NCI-H187 treated with DMSO at 0.1 percent for 48 hours (cell line): ENCODE data around the gene CCDC141.
"Not testable (repeated sequence)": the region's sequence is repeated elsewhere in the genome, so short reads cannot be mapped to it uniquely, and the experiment has no call there.

ENCODE experiments used
- DNase-seq: peaks from one replicate; lab custom pipeline; 2025; lab: John Stamatoyannopoulos, UW

CCDC141 gene

DNA sequence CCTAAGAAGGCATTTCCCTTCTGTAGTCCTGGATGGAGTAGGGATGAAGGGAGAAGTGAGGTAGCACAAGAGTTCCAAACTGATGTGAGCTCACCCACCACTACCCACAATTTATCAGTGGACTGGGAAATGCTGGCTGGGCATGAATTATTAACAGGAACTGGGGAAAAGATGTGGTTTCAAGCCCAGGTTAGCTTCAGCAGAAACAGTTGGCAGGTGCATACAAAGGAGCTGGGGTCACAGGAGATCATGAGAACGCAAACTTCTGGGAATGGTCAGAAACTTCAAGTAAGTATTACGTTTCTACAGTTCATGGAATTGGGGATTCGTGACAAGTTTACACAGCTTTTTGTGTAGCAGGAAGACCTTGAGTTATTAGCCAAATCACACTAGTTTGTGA is 5.4 kb downstream of the CCDC141 start:
- no peak for DNase-seq

DNA sequence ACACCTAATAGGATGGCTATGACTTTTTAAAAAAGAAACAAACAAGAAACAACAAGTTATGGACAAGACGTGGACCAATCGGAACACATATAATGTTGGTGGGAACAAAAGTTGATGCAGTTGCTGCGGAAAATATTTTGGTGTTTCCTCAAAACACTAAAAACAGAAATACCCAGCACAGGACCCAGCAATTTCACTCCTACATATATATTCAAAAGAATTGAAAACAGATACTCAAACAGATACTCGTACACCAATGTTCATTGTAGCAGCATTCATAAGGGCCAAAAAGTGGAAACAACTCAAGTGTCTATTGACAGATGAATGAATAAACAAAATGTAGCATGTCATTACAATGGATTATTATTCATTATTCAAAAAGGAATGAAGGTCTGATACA is 12.1 kb downstream of the CCDC141 start:
- no peak for DNase-seq

DNA sequence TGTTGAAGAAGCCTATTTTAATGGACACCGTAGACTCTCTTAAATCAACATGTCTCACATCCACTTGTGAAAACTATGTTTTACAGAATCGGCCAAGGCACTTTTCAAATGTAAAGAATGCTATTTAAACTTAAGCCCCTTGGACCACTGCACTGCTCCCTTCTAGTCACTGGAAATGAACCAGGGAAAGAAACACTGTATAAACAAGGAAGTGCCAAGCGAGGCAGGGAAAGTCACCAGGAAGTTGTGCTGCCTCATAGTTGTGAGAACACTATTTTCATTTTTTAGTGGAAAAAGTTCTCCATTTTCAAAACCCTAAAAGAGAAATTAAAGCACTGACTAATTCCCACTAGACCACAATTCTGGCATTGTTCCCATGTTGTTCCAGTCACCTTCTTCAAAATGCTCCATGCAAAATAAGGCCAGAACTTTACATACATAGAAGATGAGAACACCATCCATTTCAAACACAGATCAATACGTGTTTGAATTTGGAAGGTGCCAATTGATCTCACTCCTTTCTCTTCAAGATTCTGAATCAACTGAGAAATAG is 13.5 kb downstream of the CCDC141 start:
- no peak for DNase-seq

DNA sequence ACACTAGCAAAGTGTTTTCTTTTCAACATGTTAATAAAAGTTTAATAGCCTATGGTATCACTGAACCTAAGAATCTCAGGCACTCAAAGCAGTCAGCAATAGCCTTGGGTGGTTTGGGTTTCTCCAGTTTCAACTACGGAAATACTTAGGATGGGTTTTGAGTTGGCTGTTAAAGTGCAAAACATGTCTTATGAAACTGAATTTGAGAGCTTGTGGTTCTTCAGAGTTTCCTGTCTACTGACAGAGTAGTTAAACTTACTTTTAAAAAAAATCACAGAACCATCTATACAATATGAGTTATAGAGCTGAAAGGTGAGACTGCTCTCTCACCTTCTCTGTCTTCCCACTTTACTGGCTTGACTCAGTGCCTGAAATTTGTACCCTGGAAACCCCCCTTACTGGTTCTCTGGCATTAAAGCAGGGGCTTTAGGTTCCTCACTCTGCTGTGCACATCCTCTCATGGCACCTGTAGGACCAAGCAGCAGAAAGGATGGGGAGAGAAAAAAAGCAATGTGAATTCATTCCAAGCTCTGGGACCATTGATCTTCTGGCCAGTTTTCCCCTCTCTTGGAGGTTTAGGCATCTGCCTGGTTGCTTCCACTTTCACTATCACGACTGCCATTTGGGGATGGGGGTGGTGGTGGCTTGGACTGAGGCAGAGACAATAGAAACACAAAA is 18.1 kb downstream of the CCDC141 start:
- no peak for DNase-seq

DNA sequence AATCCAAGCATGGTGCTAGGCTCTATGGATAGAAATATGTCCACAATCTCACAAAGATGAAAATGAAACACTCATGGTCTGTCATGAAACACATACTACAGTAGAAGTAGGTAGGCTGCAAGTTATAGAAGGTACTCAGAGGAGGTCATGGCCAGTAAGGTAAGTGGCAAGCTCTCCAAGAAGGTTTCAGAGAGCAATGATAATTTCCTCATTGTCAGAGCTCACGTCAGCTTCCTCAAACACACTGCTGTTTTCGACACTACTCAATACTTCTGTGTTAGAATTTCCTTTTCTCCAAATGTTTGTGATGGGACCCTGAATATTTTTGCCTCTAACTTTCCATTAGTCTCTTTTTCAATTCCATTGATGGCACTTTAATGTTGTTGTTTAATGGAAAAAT is 25.5 kb downstream of the CCDC141 start:
- no peak for DNase-seq

DNA sequence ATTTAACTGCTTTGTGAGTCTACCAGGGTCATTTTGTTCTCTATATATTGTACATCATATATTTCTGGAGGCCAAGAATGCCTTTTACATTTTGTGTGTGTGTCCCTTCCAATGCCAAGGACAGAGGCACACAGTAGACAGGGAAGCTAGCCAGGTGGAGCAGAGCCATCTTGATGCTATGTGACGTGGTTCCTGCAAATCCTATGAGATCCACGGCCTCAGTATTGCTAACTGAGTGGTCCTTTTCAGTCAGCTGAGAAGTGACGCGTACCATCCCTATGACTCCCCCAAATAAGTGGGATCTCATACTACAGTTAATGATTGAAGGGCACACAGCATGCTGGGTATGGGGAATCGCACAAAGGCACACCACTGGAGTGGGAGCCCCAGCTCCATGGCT is 27.3 kb downstream of the CCDC141 start:
- DNase-seq: no peak

DNA sequence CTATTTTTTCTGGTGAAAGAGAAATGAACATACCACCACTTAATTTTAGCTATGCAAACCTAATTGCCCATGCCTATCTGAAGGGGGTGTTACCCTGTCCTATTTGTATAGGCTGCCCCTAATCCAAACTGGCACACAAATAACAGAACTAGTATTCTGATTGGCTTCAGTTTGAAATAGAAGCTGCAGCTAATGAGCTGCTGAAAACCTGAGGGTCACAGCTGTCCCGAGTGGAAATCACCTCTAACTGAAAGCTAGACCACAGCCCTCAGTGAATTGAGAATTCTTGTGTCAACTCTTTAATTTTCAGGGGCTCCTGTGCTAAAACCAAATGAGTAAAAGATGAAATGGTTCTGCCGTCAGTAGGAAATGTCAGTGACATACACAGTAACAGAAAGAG is 28.7 kb downstream of the CCDC141 start:
- no peak for DNase-seq

DNA sequence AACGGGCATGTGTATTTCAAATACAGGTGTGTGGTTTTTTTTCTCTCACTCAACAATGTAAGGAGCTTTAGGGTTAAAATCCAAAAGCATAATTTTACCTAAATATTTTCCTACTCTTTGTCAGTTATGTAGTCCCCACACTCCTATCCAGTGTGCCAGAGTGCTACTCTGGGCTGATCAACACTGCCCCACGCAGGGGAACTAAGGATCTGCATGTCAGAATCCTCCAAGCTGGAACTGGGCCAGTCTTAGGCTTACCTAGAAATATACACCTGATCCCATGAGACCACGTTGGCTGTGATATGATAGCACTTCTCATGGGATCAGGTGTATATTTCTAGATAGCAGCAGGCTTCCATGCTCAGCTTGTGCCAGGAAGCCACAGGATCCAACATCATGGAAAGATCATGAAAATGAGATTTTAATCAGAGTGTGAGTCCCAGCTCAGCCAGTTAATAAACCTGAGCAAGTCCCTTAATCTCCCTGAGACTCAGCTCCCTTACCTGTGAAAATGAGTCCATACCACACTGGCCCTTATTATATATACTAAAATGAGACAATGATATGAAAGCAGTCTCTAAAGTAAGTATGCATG is 29.7 kb downstream of the CCDC141 start:
- no peak for DNase-seq

DNA sequence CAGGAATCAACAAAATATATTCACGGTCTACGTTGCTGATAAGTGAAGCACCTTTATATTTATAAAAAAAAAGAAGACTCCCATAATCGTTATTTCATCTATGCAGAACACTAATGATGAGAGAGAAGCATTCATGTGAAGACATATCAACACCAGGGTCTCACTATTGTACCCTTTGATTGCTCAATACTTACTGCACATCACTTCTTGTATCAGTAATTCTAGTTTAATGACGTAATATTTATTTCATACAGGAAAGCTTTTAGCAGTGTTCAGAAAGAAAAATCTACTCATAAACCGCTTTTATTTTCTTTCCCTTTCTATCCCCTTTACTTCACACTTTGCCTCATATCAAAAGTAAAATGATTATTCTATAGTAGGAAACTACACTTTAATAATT is 30.7 kb downstream of the CCDC141 start:
- no peak for DNase-seq

DNA sequence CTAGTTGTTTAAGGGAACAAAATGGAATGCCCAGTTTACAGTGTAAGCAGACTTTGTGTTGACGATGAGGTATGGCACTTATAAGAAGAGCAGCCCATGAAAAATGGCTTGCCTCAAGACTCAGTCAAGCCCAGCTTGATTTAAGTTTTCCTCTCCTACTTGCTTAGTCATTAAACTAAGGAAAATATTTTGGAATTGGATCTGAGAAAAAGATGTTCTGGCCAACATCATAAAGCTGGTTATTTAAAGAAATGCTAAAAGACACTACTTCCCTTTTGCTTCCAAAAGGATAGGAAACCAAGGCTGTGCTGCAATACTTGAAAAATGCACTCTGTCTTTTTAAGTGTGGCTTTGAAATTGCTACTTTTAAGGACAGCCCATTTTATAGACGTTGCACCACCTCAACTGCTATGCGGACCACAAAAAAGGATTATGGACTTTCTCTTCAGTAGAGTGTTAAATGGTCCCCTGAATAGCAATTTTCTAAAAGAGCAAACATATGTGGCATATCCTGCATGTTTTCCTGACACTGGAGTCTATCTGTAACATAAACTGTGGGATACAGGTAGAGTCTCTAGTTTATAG is 32.1 kb downstream of the CCDC141 start:
- no peak for DNase-seq

DNA sequence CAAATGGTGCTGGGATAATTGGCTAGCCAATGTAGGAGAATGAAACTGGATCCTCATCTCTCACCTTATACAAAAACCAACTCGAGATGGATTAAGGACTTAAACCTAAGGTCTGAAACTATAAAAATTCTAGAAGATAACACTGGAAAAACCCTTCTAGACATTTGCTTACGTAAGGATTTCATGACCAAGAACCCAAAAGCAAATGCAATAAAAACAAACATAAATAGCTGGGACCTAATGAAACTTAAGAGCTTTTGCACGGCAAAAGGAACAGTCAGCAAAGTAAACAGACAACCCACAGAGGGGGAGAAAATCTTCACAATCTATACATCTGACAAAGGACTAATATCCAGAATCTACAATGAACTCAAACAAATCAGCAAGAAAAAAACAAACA is 35.7 kb downstream of the CCDC141 start:
- not testable (repeated sequence) for DNase-seq

DNA sequence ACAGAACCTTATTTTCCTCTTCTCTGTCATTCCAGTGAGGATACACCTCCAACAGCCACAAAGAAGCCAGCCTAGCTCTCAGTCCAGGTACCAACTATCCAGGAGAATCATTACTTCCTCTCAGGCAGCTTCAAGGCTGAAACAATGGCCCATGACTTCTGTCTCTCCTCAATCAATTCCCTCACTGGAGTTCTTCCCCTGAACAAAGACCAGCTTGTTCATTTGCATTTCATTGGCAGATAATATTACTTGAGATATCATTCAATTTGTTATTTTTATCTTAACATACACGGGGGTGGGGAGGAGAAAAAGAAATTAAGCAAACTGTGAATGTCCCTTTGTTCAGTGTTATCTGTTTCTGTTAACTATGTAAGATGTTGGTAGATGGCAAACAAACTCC is 44.0 kb downstream of the CCDC141 start:
- DNase-seq: no peak

DNA sequence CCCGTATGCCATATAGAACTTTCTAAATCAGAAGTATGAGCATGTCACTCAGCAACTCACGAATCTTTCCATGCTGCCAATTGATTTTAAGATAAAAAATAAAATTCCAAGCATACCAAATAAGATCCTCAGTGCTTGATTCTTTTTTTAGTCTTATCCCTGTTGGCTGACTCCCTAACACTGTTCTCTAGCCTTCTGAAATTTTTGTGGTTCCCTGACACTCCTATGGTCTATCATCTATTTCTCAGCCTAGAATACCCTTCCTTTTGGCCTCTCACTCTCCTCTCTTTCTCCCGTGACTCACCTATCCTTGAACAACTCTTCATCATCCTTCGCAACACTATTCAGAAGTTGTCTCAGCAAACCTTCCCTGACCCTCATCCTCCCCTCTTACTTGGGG is 50.5 kb downstream of the CCDC141 start:
- no peak for DNase-seq

DNA sequence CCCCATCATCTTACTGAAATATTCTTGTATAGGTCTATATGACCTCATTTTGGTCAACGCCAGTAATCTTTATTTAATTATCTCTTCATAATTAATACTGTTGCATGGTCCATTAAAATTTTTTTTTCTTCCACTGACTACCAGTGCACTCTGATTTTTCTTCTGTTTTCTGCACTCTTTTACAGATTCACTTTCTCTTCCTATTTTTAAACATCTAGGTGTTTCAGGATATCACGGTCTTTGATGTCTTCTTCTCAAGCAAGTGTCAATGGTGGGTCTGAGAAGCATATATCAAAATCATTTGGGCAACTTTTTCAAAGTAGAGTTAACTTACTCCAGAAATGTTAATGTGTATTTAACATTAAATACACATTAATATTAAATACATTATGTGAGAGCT is 51.4 kb downstream of the CCDC141 start:
- DNase-seq: no peak

DNA sequence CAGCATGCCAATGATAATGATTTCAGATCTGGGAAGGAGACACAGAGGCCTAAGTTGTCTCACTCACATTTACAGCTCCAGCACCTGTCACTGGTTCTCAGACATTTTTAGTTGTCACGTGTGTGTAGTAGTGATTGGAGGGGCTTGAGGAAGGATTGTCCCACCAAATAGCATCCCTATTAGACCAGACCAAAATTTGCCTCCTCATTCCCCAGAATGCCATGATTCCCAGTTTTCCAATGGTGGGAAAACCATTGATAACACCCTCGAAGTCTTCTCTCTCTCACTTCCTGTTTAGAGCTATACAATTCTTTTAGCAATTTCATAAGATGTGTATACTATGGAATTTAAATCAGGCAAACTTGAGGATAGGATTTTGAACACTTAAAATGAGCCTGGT is 52.5 kb downstream of the CCDC141 start:
- DNase-seq: no peak

DNA sequence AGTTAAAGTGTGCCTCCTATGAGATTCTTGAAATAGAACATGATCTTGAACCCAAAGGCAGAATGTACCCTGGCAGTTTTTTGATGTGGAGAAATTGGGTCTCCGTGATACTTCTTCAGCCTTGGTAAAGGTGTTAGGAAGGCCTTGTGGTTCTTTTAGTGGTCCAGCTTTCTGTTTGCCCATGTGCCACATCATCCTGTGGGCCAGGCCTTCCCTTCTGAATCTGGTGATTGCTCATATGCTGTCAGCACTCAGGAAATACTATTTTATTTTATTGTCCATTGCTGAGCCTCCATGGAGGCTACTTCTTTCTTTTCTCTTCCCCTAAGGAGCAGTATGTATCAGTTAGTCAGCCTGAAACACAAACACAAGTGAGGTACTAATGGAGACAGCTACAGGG is 52.9 kb downstream of the CCDC141 start:
- DNase-seq: no peak

DNA sequence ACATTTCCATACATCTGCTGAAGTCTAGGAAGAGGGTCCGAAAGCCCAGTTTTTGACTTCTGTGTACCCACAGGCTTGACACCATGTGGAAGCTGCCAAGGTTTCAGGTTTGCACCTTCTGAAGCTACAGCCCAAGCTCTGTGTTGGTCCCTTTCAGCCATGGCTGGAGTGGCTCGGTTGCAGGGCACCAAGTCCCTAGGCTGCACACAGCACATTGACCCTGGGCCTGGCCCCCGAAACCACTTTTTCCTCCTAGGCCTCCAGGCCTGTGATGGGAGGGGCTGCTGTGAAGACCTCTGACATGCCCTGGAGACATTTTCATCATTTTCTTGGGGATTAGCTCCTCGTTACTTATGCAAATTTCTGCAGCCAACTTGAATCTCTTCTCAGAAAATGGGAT is 55.7 kb downstream of the CCDC141 start:
- no peak for DNase-seq

DNA sequence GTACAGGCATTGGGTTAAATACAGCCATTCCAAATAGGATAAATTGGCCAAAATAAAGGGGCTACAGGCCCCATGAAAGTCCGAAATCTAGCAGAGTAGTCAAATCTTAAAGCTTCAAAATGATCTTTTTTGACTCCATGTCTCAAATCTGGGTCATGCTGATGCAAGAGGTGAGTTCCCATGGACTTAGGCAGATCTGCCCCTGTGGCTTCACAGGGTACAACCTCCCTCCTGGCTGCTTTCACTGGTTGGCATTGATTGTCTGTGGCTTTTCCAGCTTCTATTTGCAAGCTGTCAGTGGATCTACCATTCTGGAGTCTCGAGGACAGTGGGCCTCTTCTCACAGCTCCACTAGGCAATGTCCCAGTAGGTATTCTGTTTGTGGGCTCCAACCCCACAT is 56.1 kb downstream of the CCDC141 start:
- no peak for DNase-seq

DNA sequence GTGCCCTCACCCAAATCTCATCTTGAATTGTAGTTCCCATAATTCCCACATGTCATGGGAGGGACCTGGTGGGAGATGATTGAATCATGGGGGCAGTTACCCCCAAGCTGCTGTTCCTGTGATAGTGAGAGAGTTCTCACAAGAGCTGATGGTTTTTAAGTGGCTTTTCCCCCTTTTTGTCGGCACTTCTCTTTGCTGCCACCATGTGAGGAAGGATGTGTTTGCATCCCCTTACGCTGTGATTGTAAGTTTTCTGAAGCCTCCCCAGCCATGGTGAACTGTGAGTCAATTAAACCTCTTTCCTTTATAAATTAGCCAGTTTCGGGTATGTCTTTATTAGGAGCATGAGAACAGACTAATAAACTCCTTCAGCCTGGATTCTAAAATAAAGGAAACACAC is 57.2 kb downstream of the CCDC141 start:
- DNase-seq: not testable (repeated sequence)

DNA sequence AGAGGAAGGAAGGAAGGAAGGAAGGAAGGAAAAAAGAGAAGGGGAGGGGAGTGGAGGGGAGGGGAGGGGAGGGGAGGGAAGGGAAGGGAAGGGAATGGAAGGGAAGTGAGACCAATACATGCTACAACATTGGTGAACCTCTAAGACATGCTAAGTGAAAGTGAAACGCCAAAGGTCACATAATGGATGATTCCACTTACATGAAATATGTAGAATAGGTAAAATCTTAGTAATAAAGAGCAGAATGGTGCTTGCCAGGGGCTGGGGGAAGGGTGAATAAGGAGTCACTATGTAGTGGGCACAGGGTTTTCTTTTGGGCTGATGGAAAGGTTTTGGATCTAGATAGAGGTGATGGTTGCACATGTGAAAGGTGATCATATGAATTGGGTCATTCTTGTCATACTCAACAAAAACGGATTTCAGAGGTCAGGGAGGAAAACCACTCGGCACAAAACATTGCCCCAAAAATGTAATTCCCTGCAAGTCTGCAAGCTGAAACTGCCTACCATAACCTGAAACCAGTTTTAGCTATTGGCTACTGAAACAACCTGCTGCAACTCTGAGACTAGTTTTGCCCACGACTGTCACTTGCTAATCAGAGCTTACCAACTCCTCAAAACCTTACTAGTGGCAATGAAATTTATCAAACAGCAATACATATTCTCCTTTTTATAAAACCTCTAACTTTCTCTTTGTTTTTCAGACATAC is 59.2 kb downstream of the CCDC141 start:
- DNase-seq: no peak

DNA sequence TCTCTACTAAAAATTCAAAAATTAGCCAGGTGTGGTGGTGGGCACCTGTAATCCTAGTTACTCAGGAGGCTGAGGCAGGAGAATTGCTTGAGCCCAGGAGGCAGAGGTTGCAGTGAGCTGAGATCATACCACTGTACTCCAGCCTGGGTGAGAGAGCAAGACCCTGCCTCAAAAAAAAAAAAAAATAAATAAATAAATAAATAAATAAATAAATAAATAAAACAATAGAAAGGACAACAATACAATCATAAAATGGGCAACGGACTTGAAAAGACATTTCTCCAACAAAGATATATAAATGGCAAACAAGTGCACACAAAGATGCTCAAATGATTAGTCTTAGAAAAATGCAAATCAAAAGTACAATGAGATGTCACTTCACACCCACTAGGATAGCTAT is 60.5 kb downstream of the CCDC141 start:
- not testable (repeated sequence) for DNase-seq

DNA sequence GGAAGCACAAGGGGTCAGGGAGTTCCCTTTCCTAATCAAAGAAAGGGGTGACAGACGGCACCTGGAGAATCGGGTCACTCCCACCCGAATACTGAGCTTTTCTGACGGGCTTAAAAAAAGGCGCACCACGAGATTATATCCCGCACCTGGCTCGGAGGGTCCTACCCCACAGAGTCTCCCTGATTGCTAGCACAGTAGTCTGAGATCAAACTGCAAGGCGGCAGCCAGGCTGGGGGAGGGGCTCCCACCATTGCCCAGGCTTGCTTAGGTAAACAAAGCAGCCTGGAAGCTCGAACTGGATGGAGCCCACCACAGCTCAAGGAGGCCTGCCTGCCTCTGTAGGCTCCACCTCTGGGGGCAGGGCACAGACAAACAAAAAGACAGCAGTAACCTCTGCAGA is 67.3 kb downstream of the CCDC141 start:
- DNase-seq: not testable (repeated sequence)

DNA sequence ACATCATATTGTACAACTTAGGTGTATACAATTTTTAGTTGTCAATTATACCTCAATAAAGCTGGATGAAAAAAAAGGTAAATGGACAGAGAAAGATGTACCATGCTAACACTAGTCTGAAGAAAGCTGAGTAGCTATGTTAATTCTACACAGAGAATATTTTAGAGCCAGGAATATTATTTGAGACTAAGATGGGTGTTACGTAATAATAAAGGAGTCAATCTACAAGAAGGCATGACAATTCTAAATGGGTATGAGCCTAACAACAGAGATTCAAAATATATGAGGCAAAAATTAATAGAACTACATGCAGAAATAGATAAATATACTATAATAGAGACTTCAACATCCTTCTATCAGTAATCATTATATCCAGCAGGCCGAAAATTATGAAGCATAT is 69.1 kb downstream of the CCDC141 start:
- no peak for DNase-seq
